Astrocyte of the spinal cord (primary cell): ENCODE measurements around the gene CDRT15.

Experiments
- DNase-seq: peaks from one replicate; pipeline ENCODE4 v3.0.0; 2011; ENCODE audit warnings: low read depth, low spot score
- H3K4me3 ChIP-seq: 2 replicates; pipeline ENCODE4 v1.5.1; 2011; ENCODE audit warnings: low read depth, mild to moderate bottlenecking, low read length, moderate library complexity
- in situ Hi-C: cut with HindIII; loops from 2 replicates; pipeline ENCODE4 v1.10.0; 2017; ENCODE audit warnings: low sequenced_read_pairs
- TF ChIP-seq, protein P1 (sequence below): IDR thresholded peaks from 2 replicates; pipeline ENCODE4 v1.5.1; 2012; ENCODE audit warnings: low read depth, mild to moderate bottlenecking, low read length, inconsistent platforms

The CDRT15 gene

DNA sequence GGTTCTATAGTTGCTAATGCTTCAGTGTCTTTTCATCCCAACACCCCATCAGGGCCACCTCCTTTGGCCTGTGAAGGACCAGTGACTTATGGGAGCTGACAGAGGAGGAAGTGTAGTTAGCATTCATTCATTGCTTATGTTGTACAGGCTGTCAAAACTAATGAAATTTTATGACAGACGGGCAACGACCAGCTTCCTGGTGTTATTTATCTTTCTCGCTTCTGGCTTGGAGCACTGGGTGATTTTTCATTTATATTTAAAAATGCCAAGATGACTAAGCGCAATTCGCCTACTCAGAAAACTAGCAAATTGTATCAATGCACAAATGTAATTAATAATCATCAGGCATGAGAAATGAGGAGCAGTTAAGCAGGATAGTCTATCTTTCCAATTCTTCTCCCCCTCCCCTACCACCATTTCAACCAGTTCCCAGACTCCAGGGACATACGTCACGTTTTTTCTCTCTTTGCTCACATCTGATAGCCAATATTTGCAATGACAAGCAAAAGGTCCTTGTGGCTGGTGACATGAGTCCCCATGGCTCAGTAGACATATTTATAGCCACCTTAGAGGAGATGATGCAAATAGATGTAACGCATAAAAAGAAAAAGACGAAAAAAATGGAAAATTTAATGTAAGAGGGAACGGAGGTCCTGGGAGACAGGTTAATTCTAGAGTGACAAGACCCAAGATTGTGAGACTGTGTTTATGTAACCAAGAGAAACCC, 11.2 kb downstream of the CDRT15 start:
- no peak for DNase-seq
- in situ Hi-C loops = no loop called here
- TF ChIP-seq, protein P1, sequence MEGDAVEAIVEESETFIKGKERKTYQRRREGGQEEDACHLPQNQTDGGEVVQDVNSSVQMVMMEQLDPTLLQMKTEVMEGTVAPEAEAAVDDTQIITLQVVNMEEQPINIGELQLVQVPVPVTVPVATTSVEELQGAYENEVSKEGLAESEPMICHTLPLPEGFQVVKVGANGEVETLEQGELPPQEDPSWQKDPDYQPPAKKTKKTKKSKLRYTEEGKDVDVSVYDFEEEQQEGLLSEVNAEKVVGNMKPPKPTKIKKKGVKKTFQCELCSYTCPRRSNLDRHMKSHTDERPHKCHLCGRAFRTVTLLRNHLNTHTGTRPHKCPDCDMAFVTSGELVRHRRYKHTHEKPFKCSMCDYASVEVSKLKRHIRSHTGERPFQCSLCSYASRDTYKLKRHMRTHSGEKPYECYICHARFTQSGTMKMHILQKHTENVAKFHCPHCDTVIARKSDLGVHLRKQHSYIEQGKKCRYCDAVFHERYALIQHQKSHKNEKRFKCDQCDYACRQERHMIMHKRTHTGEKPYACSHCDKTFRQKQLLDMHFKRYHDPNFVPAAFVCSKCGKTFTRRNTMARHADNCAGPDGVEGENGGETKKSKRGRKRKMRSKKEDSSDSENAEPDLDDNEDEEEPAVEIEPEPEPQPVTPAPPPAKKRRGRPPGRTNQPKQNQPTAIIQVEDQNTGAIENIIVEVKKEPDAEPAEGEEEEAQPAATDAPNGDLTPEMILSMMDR = no peak
- no peak overlapping the region for H3K4me3 ChIP-seq

DNA sequence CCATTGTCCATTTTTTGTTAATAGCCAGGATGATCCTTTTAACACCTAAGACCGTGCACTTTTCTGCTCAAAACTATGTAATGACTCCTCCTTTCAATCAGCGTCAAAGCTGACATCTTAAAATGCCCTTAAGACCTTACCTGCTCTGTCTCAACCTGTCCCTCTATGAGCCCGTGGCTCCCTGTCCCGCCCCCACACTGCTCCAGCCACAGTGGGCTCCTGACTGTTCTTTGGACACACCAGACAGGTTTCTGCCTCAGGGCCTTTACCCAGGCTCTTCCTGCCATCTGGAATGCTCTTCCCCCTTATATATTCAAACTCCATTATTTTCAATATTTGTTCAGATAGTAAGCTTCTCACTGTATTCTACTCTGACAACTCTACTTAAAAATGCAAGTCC, 14.1 kb downstream of the CDRT15 start:
- no peak overlapping the region for H3K4me3 ChIP-seq
- TF ChIP-seq, protein P1 = no peak
- no peak for DNase-seq
- in situ Hi-C loops = no loop called here

DNA sequence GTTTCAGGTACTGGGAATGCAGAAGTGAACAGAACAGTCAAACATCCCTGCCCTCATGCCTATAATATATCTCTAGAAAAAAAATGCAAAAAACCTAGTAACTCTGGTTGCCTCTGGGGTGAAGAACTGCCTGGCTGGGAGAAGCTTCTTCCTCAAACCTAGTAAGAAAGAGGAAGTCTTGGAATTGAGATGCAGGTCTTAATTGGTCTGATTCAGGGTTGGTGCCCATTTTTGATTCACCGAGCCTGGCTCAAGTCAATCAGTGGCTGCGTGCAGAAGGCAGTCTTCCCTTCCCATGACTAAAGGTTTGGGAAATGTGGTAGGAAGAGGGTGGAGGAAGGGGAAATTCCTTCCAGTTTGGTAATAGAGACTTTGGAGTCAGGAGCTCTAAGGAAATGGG, 22.4 kb downstream of the CDRT15 start:
- TF ChIP-seq, protein P1 = no peak

DNA sequence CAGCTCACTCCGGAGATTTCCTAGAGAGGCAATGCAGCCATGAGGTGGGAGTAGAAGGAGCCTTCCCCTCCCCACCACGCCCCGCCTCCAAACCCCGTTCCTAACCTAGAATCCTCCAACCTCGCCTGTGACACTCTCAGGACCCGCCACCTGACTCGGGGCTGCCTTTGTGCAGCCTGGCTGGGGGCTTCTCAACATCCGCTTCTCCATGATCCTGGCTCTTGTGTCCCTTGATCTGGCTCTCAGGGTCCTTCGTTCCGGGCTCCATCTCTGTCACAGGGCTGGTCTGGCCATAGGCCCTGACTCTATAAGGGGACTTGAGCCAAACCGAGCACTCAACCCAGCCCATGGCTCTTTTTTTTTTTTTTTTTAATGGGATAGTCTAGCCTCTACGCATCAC, 24.3 kb downstream of the CDRT15 start:
- DNase-seq = no peak
- TF ChIP-seq, protein P1 = no peak
- H3K4me3 ChIP-seq = no peak overlapping the region
- in situ Hi-C loops = no loop called here

More for the DNA sequence above, 22.4 kb downstream of the CDRT15 start:
- no peak overlapping the region for H3K4me3 ChIP-seq
- in situ Hi-C loops = no loop called here
- DNase-seq = no peak

DNA sequence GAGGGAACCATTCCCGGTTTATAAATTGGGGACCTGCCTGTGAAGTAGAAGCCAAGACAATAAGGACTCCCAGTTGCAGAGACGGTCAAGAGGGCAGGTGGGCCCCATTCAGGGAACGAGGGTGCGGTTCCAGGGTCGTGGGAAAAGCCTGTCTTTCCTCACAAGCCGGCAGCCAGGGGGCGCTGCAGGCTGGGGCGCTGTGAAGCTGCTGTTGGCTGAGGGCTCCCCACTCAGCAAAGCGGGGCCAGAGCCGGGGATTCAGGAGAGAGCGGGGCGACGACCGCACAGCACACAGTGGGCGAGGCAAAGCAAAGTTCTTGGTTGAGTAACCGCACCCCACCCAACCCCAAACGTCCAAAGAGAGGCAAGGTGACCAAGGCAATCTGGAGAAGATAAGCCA, 24.9 kb downstream of the CDRT15 start:
- TF ChIP-seq, protein P1 = peak; percentile 40
- no peak overlapping the region for H3K4me3 ChIP-seq
- DNase-seq = no peak
- in situ Hi-C loops = no loop called here

DNA sequence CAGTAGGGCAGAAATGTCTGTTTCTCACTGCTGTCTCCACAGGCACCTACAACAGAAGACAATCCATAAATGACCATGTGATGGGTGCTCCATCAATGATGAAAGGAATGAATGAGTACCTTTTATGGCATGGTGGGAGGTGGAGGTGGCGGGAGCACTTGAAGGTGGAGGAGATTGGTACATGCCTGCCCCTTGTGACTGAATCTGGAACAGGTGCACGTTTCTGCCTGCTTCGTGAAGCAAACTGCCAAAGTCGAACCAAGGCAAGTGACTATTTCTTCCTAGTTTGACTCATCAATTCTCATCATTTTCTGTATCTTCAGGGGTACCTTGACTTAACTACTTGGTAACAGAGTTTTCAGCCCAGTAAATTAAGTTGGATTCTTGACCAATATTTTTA, 25.4 kb downstream of the CDRT15 start:
- no peak overlapping the region for H3K4me3 ChIP-seq
- in situ Hi-C loops = no loop called here
- DNase-seq = no peak

More for the DNA sequence above, 25.4 kb downstream of the CDRT15 start:
- TF ChIP-seq, protein P1 = no peak
